Spleen (tissue), 7 donors: Measurements from ENCODE around the gene ANAPC7.

ENCODE experiments used
- POLR2A ChIP-seq, 3 donors: fragments of 450-650 bp; IDR thresholded peaks; one replicate each; pipeline ENCODE4 v1.5.1; 2017; ENCODE audit warnings: antibody characterized with exemption in 3 of 3, mild to moderate bottlenecking in 1 of 3
- TF ChIP-seq, protein P1 (sequence below), 11 experiments: fragments of 200-600 bp in 7 of 11; fragments of 450-650 bp in 4 of 11; sonication (generic) in 4 of 11; IDR thresholded peaks in 8 of 11; conservative IDR thresholded peaks in 3 of 11; 1 replicate in 7 of 11; 2 replicates in 4 of 11; pipeline versions ENCODE4 v1.4.0 to v1.8.0; 2016 to 2021; ENCODE audit warnings: antibody characterized with exemption in 11 of 11, inconsistent platforms in 4 of 11, mild to moderate bottlenecking in 1 of 11
- donor health status: DM: no; HTN: no; CAD: no; lungs with moderate emphysema.
- donor health status: DM: no; HTN: no; CAD: no.
- donor health status: DM: no; HTN: no; CAD: no.

DNA sequence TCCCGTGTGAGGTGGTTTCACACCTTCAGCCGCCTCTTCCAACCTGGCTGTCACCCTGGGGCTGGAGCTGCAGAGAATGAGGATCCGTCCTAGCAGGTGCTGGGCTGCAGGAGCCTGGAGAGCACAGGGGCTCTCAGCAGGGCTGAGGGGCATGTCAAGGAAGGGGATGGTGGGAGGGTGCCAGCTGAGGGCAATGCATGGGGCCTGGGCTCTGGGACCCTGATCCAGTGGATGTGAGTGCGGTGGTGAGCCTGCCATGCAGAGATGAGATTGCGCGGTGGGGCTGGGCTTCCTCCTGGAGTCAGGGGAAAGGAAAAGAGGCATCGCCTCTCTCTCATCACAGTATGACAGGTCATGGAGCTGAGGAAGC lies 31.5 kb downstream of the ANAPC7 start:
- TF ChIP-seq, protein P1, sequence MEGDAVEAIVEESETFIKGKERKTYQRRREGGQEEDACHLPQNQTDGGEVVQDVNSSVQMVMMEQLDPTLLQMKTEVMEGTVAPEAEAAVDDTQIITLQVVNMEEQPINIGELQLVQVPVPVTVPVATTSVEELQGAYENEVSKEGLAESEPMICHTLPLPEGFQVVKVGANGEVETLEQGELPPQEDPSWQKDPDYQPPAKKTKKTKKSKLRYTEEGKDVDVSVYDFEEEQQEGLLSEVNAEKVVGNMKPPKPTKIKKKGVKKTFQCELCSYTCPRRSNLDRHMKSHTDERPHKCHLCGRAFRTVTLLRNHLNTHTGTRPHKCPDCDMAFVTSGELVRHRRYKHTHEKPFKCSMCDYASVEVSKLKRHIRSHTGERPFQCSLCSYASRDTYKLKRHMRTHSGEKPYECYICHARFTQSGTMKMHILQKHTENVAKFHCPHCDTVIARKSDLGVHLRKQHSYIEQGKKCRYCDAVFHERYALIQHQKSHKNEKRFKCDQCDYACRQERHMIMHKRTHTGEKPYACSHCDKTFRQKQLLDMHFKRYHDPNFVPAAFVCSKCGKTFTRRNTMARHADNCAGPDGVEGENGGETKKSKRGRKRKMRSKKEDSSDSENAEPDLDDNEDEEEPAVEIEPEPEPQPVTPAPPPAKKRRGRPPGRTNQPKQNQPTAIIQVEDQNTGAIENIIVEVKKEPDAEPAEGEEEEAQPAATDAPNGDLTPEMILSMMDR (IDR thresholded peaks at IDR 0.05 in 8 of 11, conservative IDR thresholded peaks at IDR 0.05 in 3 of 11): no peak
- TF ChIP-seq POLR2A (IDR thresholded peaks at IDR 0.05): no peak
